Heart right ventricle (tissue), 16 donors: ENCODE results near the gene MXRA5. TPM values are rescaled to one million over a fixed set of nuclear protein-coding genes. Genes with fewer than 3 reads are reported as not detected.

Experiments used
- ATAC-seq, 8 donors: fragments of 200-7000 bp; cut with Tn5 transposase; one replicate each; pipeline ENCODE4 v1.9.1; 2020; ENCODE audit warnings: mild to moderate bottlenecking in 8 of 8, moderate library complexity in 8 of 8, moderate number of reproducible peaks in 1 of 8
- DNase-seq, 2 donors: peaks; one replicate each; pipeline ENCODE4 v3.0.0-alpha.2; 2020
- H3K27ac ChIP-seq, 10 donors: fragments of 200-600 bp; sonication (generic) in 2 of 10; one replicate each; pipeline versions ENCODE4 v1.5.0 to v1.8.0; 2020 to 2022; ENCODE audit warnings: mild to moderate bottlenecking in 3 of 10
- H3K27me3 ChIP-seq, 7 donors: fragments of 200-600 bp; one replicate each; pipeline ENCODE4 v1.8.0; 2021 to 2022; ENCODE audit warnings: mild to moderate bottlenecking in 2 of 7
- H3K36me3 ChIP-seq, 9 donors: fragments of 200-600 bp; sonication (generic) in 1 of 9; one replicate each; pipeline versions ENCODE4 v1.5.0 to v1.8.0; 2020 to 2022; ENCODE audit warnings: mild to moderate bottlenecking in 2 of 9
- H3K4me1 ChIP-seq, 9 donors: fragments of 200-600 bp; sonication (generic) in 1 of 9; one replicate each; pipeline versions ENCODE4 v1.5.0 to v1.8.0; 2020 to 2022; ENCODE audit warnings: mild to moderate bottlenecking in 4 of 9
- H3K4me3 ChIP-seq, 10 donors: fragments of 200-600 bp; sonication (generic) in 2 of 10; one replicate each; pipeline versions ENCODE4 v1.5.0 to v1.8.0; 2020 to 2022; ENCODE audit warnings: mild to moderate bottlenecking in 7 of 10, moderate library complexity in 2 of 10
- H3K9me3 ChIP-seq, 11 donors: fragments of 200-600 bp in 10 of 11; sonication (generic) in 2 of 11; one replicate each; pipeline versions ENCODE4 v1.5.0 to v1.8.0; 2013 to 2022; ENCODE audit warnings: mild to moderate bottlenecking in 2 of 11, control low read depth in 1 of 11, moderate library complexity in 1 of 11
- CTCF ChIP-seq, 9 donors: fragments of 200-600 bp; sonication (generic) in 2 of 9; IDR thresholded peaks; one replicate each; pipeline versions ENCODE4 v1.5.0 to v1.8.0; 2021 to 2022; ENCODE audit warnings: antibody characterized with exemption in 9 of 9, mild to moderate bottlenecking in 5 of 9, moderate library complexity in 1 of 9
- WGBS, 2 donors: extraction: QIAGEN DNeasy Blood & Tissue Kit; methylation state at CpG; one replicate each; pipeline ENCODE4 v1.1.7; 2013; ENCODE audit warnings: inconsistent platforms in 1 of 2; 5-methylcytosine and 5-hydroxymethylcytosine counted together
- intact Hi-C, 10 donors: fragments of 100-400 bp; cut with DNase I; formaldehyde crosslinking; loops; one replicate each; pipeline versions ENCODE4 v1.11.1 to v1.14.2; 2022
- long read RNA-seq, 3 donors: library from polyadenylated mRNA; unstranded; transcript quantifications; one replicate each; pipeline ENCODE4 v2.0.0, GENCODE V29; 2020 to 2021
- polyA plus RNA-seq, 2 donors: library from polyadenylated mRNA; stranded (reverse); fragments of 200-250 nt; gene quantifications; one replicate each; pipeline ENCODE4 v1.2.3, GENCODE V29; 2013
- total RNA-seq, 10 donors: library from RNA; stranded (reverse); fragmentation: NEBNext Ultra II Directional in 3 of 10; extraction: Animal tissue kit (Norgen Biotek cat#: 25700) in 3 of 10; gene quantifications; one replicate each; pipeline versions ENCODE4 v1.2.1 to v1.2.4, GENCODE V29; 2021 to 2023
- donor health status: Arrhythmogenic right ventricular cardiomyopathy.
- donor health status: ischemic (EF 13 %, LVEDD 7.1; RV severe dilation, severe dysfunction).
- donor health status: healthy with polysubstance abuse.
- donor health status: DM: no; HTN: yes; CAD: no.
- donor health status: DM: no; HTN: no; CAD: no.
- donor health status: ischemic (EF 25% LVEDD 6.9; RV normal size, moderate dysfunction).
- donor health status: ischemic (EF 25% LVEDD 5.7; RV mildly dilated, moderate dysfunction).
- donor health status: healthy.
- donor health status: DM: yes; HTN: yes; CAD: no.
- donor health status: Ischemic cardiomyopathy.
- donor health status: ischemic (EF 35%, LVEDD 5.7; RV mildly dilated, moderate dysfunction).
- donor health status: nonischemic (EF 11% LVEDD 7.7; RV severe dilation, severe dysfunction).
- donor health status: DM: yes; HTN: yes; CAD: no.
- donor health status: PGD.
- donor health status: ischemic (EF 29% LVEDD 5.4; RV normal size, mild dysfunction).
- donor health status: nonischemic (EF 23%, LVEDD 6.1; RV moderate dilation, normal function).

The MXRA5 gene
- total RNA-seq, result 10 to 100 TPM in 6 of 10 donors, 1 to 10 TPM in 2, under 1 TPM in 2; 0.67 to 44.2 (median 11.8) TPM
- polyA plus RNA-seq, result under 1 TPM; 0.15 to 0.75 TPM
- long read RNA-seq, donor 1, result 0 reads
- long read RNA-seq, donor 2, partial matches to known transcripts, result 0 of 1 reads
- long read RNA-seq, donor 2, other reads (novel, unspliced or antisense), result 1 of 1 reads
- long read RNA-seq, donor 3, result 0 reads

GRCh38 chrX:3346501-3347259 is at the start of gene MXRA5:
MXRA5 (minus strand) TSS chrX:3346652; CDS start chrX:3343833, 2,819 bp downstream.
- 1 to 2% methylated on average over 42 to 70 of the region's 70 CpGs for WGBS, 2 donors
- H3K4me1 ChIP-seq, result peaks cover 0 to 14% (median 2%) of the 10 kb centered on the region in 9 donors
- H3K9me3 ChIP-seq, result peaks cover 0 to 9% (median 0%) of the 10 kb centered on the region in 11 donors
- peaks cover 0 to 40% (median 0%) of the 10 kb centered on the region in 7 donors for H3K27me3 ChIP-seq
- intact Hi-C loops, result loop anchor here in 1 of 10 donors (10.0 kb wide), 1 partner anchor 198 kb away; no protein-coding TSS in a partner anchor
- H3K27ac ChIP-seq, result peak within 1 kb of the TSS in 9 of 10 donors; percentile 53 to 89 (median 80)
- peak within 1 kb of the TSS; percentile 18 to 60 (median 52) for H3K4me3 ChIP-seq
- peak; percentile 11 to 18 for DNase-seq
- peaks cover 0 to 8% (median 0%) of the 10 kb centered on the region in 9 donors for H3K36me3 ChIP-seq
- no peak for TF ChIP-seq CTCF (IDR thresholded peaks at IDR 0.05)
- ATAC-seq, result peak; percentile 20 to 77 (median 52)

DNA sequence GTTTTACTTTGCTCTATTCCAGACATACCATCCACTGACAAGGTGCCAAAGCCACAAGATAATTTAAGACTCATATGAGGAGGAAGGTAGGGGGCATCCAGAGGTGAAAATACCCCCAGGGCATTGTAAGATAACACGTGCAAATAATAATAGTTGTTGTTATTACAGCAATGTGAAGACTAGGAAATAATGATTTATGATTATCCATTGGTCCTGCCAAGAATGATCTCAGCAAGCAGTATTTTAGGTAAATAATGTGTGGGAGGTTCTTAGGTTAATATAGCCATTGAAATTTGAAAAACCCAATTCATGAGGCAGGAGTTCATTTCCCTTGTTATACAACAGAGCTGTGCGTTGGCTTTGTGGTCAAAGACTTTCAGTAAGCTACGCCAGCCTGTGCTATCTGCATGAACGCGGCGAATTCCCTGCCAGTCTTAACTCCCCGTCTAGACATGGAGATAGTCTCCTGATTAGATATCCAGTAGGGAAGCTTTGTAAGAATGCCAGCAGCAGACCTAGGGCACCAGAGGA is 47.2 kb upstream of the MXRA5 start:
- Histone ChIP-seq H3K27me3 (no peaks in the 10 kb centered on the region), H3K4me1 (peaks cover 0 to 5% (median 0%) of the 10 kb centered on the region in 9 donors), H3K27ac (peak overlapping the region in 1 of 10 donors; percentile 48), H3K9me3 (no peaks in the 10 kb centered on the region), H3K36me3 (no peaks in the 10 kb centered on the region), H3K4me3 (no peak overlapping the region)
- 26 to 32% methylated on average over 7 of the region's 7 CpGs for WGBS, 2 donors
- intact Hi-C loops, result no loop called here
- DNase-seq, result no peak
- TF ChIP-seq CTCF (IDR thresholded peaks at IDR 0.05), result no peak
- peak in 1 of 8 donors; percentile 71 for ATAC-seq

GRCh38 chrX:3393178-3393577 is 46.7 kb upstream of the MXRA5 start:
- WGBS, 2 donors, result 35 to 47% methylated on average over 1 of the region's 1 CpG
- Histone ChIP-seq H3K4me1 (peaks cover 0 to 5% (median 0%) of the 10 kb centered on the region in 9 donors), H3K27ac (no peak overlapping the region), H3K36me3 (no peaks in the 10 kb centered on the region), H3K4me3 (no peak overlapping the region), H3K9me3 (no peaks in the 10 kb centered on the region), H3K27me3 (no peaks in the 10 kb centered on the region)
- intact Hi-C loops, result no loop called here
- ATAC-seq, result peak in 1 of 8 donors; percentile 75
- DNase-seq, result no peak
- TF ChIP-seq CTCF (IDR thresholded peaks at IDR 0.05), result no peak

DNA sequence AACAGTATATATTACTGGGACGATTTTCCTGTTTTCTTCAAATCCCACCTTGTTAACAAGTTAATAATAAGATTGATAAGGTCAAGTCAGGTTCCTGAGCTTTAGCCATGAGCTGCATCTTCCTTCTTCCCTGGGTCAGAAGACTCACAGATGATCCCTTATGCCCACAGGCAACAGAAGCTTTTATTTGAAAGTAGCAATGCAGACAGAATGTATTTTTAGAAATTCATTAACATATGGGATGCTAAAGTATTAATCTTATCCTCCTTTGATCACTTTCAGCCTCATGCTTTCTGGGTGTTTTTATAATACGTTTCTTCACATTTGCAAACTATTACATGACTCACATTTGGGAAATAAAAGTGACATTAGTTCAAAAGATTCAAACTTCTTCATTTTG is 42.0 kb upstream of the MXRA5 start:
- intact Hi-C loops, result no loop called here
- 65 to 74% methylated on average over 2 of the region's 2 CpGs for WGBS, 2 donors
- Histone ChIP-seq H3K4me1 (peaks cover 0 to 4% (median 0%) of the 10 kb centered on the region in 9 donors), H3K4me3 (no peak overlapping the region), H3K27ac (no peak overlapping the region), H3K36me3 (no peaks in the 10 kb centered on the region), H3K27me3 (no peaks in the 10 kb centered on the region), H3K9me3 (no peaks in the 10 kb centered on the region)
- TF ChIP-seq CTCF (IDR thresholded peaks at IDR 0.05), result no peak
- ATAC-seq (no peak), DNase-seq (no peak)
